ENCODE results near the gene GRIN1. TPM values are rescaled to one million over a fixed set of nuclear protein-coding genes. Genes with fewer than 3 reads are reported as not detected.
A peak's percentile ranks its signal among the peaks of the same experiment; 100 is the strongest.
"Not testable (repeated sequence)": the region's sequence is repeated elsewhere in the genome, so short reads cannot be mapped to it uniquely, and the experiment has no call there.

The GRIN1 gene
- total RNA-seq, 2 experiments from 2014 or later: 0.06 to 0.15 TPM

- TF ChIP-seq EZH2phosphoT487 (IDR thresholded peaks at IDR 0.05; ENCODE audit: borderline replicate concordance, low read depth, low read length): no peak
- TF ChIP-seq, protein P1, sequence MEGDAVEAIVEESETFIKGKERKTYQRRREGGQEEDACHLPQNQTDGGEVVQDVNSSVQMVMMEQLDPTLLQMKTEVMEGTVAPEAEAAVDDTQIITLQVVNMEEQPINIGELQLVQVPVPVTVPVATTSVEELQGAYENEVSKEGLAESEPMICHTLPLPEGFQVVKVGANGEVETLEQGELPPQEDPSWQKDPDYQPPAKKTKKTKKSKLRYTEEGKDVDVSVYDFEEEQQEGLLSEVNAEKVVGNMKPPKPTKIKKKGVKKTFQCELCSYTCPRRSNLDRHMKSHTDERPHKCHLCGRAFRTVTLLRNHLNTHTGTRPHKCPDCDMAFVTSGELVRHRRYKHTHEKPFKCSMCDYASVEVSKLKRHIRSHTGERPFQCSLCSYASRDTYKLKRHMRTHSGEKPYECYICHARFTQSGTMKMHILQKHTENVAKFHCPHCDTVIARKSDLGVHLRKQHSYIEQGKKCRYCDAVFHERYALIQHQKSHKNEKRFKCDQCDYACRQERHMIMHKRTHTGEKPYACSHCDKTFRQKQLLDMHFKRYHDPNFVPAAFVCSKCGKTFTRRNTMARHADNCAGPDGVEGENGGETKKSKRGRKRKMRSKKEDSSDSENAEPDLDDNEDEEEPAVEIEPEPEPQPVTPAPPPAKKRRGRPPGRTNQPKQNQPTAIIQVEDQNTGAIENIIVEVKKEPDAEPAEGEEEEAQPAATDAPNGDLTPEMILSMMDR (conservative IDR thresholded peaks at IDR 0.05; ENCODE audit: low read length): no peak
- no peaks in the 10 kb centered on the region for H3K9me2 ChIP-seq (ENCODE audit: insufficient read depth, low read length)
- peaks cover 6% of the 10 kb centered on the region for H3K36me3 ChIP-seq (ENCODE audit: insufficient read depth, low read length)
- peaks cover 67% of the 10 kb centered on the region for H3K4me1 ChIP-seq (ENCODE audit: insufficient read depth, low read length, poor library complexity, severe bottlenecking)
- H3K9me3 ChIP-seq (ENCODE audit: low read length): no peaks in the 10 kb centered on the region
- peak overlapping the region; percentile 45 for H3K4me3 ChIP-seq (ENCODE audit: low read depth, low read length, poor library complexity, severe bottlenecking)
- no peak overlapping the region; the same call in 1 of the 2 replicates for H2AFZ ChIP-seq (ENCODE audit: low read length)
- intact Hi-C loops (cut with micrococcal nuclease; ENCODE audit: unreplicated experiment): no loop called here
- no TSS peak for BruUV-seq (replicated peaks)
- CTCF ChIA-PET (ENCODE audit: unreplicated experiment): interaction anchor here (0.6 kb wide), 1 partner anchor 65 kb away, joined by 3 read pairs; no protein-coding TSS in a partner anchor
- H3K27ac ChIP-seq (ENCODE audit: low read depth, low read length, poor library complexity, severe bottlenecking): peak overlapping the region; percentile 93
- H4K20me1 ChIP-seq (ENCODE audit: insufficient read depth, low read length): no peaks in the 10 kb centered on the region
- POLR2A ChIA-PET: interaction anchor here (0.7 to 1.0 kb wide), 2 partner anchors 28 to 91 kb away, joined by 3 to 11 read pairs; no protein-coding TSS in a partner anchor
- peaks cover 45% of the 10 kb centered on the region; the same call in 1 of the 2 replicates for H3K79me2 ChIP-seq (ENCODE audit: insufficient read depth, low read depth, low read length)
- peak; percentile 39 for DNase-seq (ENCODE audit: low spot score)
- peak overlapping the region; percentile 76 for H3K4me2 ChIP-seq (ENCODE audit: low read length)
Measured at GRCh38 chr9:137123468-137123837, 15.5 kb upstream of the GRIN1 start.

GRCh38 chr9:137123952-137124462 is 14.9 kb upstream of the GRIN1 start:
- H3K9me2 ChIP-seq (ENCODE audit: insufficient read depth, low read length); BruUV-seq (replicated peaks); H3K9me3 ChIP-seq (ENCODE audit: low read length); intact Hi-C loops (cut with micrococcal nuclease; ENCODE audit: unreplicated experiment); H3K36me3 ChIP-seq (ENCODE audit: insufficient read depth, low read length); H2AFZ ChIP-seq (ENCODE audit: low read length); CTCF ChIA-PET (ENCODE audit: unreplicated experiment); DNase-seq (ENCODE audit: low spot score); H4K20me1 ChIP-seq (ENCODE audit: insufficient read depth, low read length): not testable (repeated sequence)
- POLR2A ChIA-PET: interaction anchor here (0.7 to 1.0 kb wide), 2 partner anchors 27 to 92 kb away, joined by 3 to 11 read pairs; no protein-coding TSS in a partner anchor
- Histone ChIP-seq H3K79me2 (ENCODE audit: insufficient read depth, low read depth, low read length) (peaks cover 50% of the 10 kb centered on the region; the same call in 1 of the 2 replicates), H3K4me1 (ENCODE audit: insufficient read depth, low read length, poor library complexity, severe bottlenecking) (peaks cover 64% of the 10 kb centered on the region), H3K27ac (ENCODE audit: low read depth, low read length, poor library complexity, severe bottlenecking) (peak overlapping the region; percentile 93), H3K4me3 (ENCODE audit: low read depth, low read length, poor library complexity, severe bottlenecking) (peak overlapping the region; percentile 45), H3K4me2 (ENCODE audit: low read length) (peak overlapping the region; percentile 76)

DNA sequence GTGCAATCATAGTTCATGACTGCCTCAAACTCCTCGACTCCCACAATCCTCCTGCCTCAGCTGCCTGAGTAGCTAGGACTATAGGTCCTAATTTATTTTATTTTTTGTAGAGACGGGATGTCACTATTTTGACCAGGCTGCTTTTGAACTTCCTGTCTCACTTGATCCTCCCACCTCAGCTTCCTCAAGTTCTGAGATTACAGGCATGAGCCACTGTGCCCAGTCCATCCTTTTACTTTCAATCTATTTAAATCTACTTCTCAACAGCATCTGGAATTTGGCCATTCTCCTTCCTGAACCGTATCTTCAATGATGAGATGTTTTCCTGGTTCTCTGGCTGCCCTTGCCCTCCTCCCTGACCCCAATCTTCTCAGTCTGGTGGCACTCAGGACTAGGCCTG is 12.2 kb upstream of the GRIN1 start:
- H3K4me1 ChIP-seq (ENCODE audit: insufficient read depth, low read length, poor library complexity, severe bottlenecking): peaks cover 58% of the 10 kb centered on the region

More for the DNA sequence above, 12.2 kb upstream of the GRIN1 start:
- peak overlapping the region; percentile 92 for H3K27ac ChIP-seq (ENCODE audit: low read depth, low read length, poor library complexity, severe bottlenecking)
- no peaks in the 10 kb centered on the region for H3K9me2 ChIP-seq (ENCODE audit: insufficient read depth, low read length)
- no peak overlapping the region for H2AFZ ChIP-seq (ENCODE audit: low read length)
- no peaks in the 10 kb centered on the region for H4K20me1 ChIP-seq (ENCODE audit: insufficient read depth, low read length)
- intact Hi-C loops (cut with micrococcal nuclease; ENCODE audit: unreplicated experiment): loop anchor here (2.0 kb wide), 1 partner anchor 74 kb away; the partner anchor contains the start of gene TPRN
- peaks cover 63% of the 10 kb centered on the region; the same call in 1 of the 2 replicates for H3K79me2 ChIP-seq (ENCODE audit: insufficient read depth, low read depth, low read length)
- ChIA-PET POLR2A (interaction anchor here (0.6 to 2.6 kb wide), 4 partner anchors 23 to 411 kb away, joined by 4 to 27 read pairs (median 8); partner anchors contain the start of genes ANAPC2 and SSNA1), CTCF (ENCODE audit: unreplicated experiment) (no interaction called here)
- H3K4me2 ChIP-seq (ENCODE audit: low read length): peak overlapping the region; percentile 96
- DNase-seq (ENCODE audit: low spot score): peak; percentile 50
- BruUV-seq (replicated peaks): no TSS peak
- TF ChIP-seq EZH2phosphoT487 (IDR thresholded peaks at IDR 0.05; ENCODE audit: borderline replicate concordance, low read depth, low read length): no peak
- TF ChIP-seq, protein P1 (conservative IDR thresholded peaks at IDR 0.05; ENCODE audit: low read length): no peak
- no peaks in the 10 kb centered on the region for H3K9me3 ChIP-seq (ENCODE audit: low read length)
- H3K4me3 ChIP-seq (ENCODE audit: low read depth, low read length, poor library complexity, severe bottlenecking): peak overlapping the region; percentile 94
- peaks cover 6% of the 10 kb centered on the region for H3K36me3 ChIP-seq (ENCODE audit: insufficient read depth, low read length)
